Umbilical cord (tissue), 2 donors: Measurements from ENCODE around the gene TMEM178A. TPM values are rescaled to one million over a fixed set of nuclear protein-coding genes. Genes with fewer than 3 reads are reported as not detected.
"Not testable (repeated sequence)": the region's sequence is repeated elsewhere in the genome, so short reads cannot be mapped to it uniquely, and the experiment has no call there.

Experiments
- DNase-seq: peaks from one replicate; pipeline ENCODE4 v3.0.0-alpha.2; 2015; ENCODE audit warnings: low spot score
- total RNA-seq: library from RNA; depleted of rRNA; stranded (reverse); fragments of >200 nt; gene quantifications from one replicate; pipeline ENCODE4 v1.2.3, GENCODE V29; 2014; ENCODE audit warnings: low replicate concordance; ENCODE audit not compliant: insufficient read depth

Gene TMEM178A
- 3.9 TPM for total RNA-seq

DNA sequence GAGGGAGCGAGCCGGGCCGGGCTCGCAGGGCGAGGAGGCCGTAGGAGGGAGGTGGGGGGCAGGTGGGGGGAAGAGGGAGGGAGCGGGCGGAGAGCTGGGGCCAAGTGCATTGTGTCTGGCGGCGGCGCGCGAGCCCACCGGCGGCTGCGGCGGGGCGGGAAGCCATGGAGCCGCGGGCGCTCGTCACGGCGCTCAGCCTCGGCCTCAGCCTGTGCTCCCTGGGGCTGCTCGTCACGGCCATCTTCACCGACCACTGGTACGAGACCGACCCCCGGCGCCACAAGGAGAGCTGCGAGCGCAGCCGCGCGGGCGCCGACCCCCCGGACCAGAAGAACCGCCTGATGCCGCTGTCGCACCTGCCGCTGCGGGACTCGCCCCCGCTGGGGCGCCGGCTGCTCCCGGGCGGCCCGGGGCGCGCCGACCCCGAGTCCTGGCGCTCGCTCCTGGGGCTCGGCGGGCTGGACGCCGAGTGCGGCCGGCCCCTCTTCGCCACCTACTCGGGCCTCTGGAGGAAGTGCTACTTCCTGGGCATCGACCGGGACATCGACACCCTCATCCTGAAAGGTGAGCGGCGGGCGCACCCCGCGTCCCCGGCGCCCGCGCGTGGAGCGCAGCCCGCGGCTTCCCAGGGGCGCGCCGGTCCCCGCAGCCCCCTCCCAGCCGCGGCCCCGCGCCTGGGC lies at the start of gene TMEM178A:
TMEM178A (plus strand) TSS at position 107 of the 680 bp plus-strand sequence; CDS start at position 165, 58 bp downstream.
- no peak for DNase-seq

- no peak for DNase-seq
These were observed 47.5 kb upstream of the TMEM178A start for GRCh38 chr2:39618236-39618635.

DNA sequence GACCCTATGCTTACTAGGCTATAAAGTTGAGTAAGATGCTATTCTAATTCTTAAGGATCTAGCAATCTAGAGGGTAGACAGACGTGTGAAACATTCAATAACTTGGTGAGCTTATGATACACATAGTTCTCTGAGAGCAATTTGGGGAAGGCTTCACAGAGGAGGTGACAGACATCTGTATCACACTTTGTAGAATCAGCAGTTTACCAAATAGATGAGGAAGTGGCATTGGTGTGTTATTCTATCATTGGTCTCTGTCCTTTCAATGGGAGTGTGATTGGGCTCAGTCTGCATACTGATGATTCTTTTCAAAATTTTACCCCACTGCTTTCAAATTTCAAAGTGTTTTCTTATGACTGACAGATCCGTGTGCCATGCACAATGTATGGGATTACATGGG lies 47.0 kb upstream of the TMEM178A start:
- no peak for DNase-seq

DNA sequence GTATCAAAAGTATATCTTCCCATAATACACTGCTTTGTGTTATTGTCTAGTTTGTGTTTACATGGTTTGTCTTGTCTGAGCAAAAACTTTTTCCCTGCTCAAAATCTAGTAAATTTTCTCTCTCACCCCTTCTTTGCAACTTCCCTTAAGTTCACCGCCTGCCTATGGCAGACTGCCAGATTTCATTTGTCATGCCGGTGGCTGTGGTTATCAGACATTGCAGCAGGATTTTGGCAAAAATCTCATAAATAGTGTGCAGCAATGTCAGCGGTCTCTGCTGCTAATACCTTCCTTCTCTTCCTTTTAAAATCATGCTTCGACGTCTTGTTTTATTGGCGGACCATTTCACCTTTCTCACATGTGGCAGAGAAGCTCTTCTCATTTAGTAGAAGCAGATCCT lies 45.6 kb upstream of the TMEM178A start:
- peak; percentile 88 for DNase-seq

- peak; percentile 72 for DNase-seq
These were observed 44.1 kb upstream of the TMEM178A start for GRCh38 chr2:39621596-39621995.

DNA sequence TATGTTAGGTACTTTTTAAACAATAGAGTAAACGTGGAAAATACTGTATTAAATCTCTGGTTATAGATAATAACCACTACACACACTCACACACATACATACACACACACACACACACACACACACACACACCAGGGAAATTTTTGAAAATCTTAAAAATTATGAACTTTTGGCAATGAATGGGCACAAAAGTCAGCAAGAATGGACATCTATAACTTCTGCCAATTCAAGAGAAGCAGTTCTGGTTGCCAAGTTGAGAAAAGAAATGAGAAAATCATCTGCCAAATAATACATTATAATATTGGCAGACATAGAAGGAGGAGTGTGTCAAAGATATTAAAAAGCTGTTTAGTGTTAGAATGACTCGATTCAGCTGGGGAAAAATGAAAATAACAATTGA lies 42.9 kb upstream of the TMEM178A start:
- no peak for DNase-seq

- DNase-seq, result peak; percentile 40
These were observed 41.8 kb upstream of the TMEM178A start for GRCh38 chr2:39623917-39624316.

GRCh38 chr2:39625193-39625926 lies 40.4 kb upstream of the TMEM178A start:
- DNase-seq, result peak; percentile 10

DNA sequence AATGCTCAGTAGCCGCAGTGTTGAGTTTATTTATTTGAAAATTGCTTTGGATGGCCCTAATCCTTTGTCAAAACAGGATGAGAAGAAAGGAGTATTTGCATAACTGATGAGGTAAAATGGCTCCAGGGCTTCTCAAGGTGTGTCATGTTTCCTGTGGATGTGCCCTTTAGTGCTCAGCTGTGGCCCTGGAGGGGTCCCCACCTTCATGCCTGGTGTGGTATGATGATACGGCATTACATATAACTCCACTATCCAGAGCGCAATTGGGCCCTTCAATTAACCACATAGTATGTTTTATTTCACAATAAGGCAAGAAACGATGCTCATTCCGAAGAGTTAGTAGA lies 39.8 kb upstream of the TMEM178A start:
- no peak for DNase-seq

DNA sequence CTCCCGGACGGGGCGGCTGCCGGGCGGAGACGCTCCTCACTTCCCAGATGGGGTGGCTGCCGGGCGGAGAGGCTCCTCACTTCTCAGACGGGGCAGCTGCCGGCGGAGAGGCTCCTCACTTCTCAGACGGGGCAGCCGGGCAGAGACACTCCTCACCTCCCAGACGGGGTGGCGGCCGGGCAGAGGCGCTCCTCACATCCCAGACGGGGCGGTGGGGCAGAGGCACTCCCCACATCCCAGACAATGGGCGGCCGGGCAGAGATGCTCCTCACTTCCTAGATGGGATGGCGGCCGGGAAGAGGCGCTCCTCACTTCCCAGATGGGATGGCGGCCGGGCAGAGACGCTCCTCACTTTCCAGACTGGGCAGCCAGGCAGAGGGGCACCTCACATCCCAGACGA lies 37.4 kb upstream of the TMEM178A start:
- not testable (repeated sequence) for DNase-seq

DNA sequence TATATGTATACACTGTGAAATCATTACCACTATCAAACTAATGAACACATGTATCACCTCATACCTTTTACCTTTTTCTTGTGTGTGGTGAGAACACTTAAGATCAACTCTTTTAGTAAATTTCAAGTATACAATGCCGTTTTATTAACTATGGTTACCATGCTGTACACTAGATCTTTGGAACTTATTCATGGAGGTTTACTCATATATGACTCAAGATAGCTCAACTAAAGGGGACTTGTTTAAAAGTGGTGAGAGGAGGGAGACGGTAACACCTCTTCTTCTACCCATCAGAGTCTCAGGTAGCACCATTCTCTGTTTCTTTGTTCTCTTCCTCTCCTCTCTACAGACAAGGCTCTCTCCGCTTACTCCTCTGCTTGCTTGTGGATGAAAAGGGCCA lies 36.1 kb upstream of the TMEM178A start:
- no peak for DNase-seq

GRCh38 chr2:39631256-39631655 lies 34.5 kb upstream of the TMEM178A start:
- no peak for DNase-seq

- peak; percentile 95 for DNase-seq
These were observed 34.0 kb upstream of the TMEM178A start for GRCh38 chr2:39631718-39632117.

GRCh38 chr2:39632876-39633275 lies 32.8 kb upstream of the TMEM178A start:
- DNase-seq, result no peak

DNA sequence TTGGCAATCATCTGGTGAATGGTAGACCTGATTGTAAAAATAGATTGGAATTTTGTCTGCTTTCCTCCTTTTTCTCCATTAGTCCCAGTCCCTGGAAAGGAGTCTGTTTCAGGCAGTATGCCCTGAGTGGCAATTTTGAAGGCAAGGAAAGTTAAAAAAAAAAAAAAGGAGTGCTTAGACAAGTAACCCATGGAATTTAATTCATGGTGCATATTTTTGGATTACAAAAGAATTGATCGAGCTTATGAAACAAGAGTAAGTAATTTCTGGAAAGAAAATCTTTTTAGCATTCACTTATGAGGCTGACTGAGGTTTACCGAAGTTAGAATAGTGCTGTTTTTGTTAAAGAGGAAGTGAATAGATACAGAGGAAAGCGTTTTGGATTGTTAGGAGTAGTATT lies 29.4 kb upstream of the TMEM178A start:
- no peak for DNase-seq

DNA sequence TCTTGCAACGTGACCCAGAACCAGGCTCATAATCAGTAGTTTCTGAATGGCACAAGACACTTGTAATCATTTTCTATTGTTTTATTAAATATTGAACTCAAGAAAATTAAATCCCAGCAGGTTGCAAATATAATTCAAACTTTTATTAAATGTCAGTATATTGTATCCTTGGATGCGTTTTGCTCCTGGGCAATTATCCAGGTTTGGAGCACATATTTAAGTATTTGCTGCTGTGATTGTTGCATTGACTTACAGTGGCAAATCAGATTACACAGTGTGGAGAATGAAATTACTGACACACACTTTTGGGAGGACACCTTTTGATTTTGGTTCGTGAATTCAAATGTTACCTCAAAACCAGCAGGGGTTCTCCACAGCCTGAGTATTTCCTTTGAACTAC lies 27.1 kb upstream of the TMEM178A start:
- DNase-seq, result no peak

GRCh38 chr2:39640107-39640506 lies 25.6 kb upstream of the TMEM178A start:
- DNase-seq, result no peak

- DNase-seq, result no peak
These were observed 25.0 kb upstream of the TMEM178A start for GRCh38 chr2:39640681-39641080.

- DNase-seq, result no peak
These were observed 24.1 kb upstream of the TMEM178A start for GRCh38 chr2:39641635-39642034.

DNA sequence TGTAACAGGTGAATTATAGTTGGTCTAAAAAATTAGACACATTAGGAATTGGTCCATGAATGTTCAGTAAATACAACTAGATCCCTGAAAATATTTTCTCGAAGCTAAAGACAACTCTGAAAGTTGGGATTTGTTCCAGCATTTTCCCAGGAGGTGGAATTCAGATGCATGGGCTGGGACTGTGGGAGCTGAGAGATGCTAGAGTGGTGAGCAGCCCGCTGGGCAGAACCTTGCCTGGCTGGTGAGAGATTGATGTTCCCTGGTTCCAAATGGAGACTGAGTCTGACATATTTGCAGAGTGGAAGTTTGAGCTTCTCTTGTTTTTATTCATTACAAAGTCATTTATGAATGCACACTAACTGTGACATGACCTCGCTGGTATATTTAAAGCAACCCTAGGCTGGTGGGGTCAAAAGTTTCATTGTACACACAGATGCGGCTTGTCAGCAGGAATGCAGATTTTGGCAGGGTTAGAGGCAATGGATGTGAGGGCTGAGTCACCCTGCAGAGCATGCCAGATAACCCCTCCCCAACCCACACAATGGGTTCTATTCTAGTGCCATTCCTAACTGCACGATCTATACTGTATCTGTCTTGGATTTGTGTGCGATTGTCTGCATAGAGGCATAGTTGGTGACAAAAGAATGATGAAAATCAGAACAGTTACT lies 23.5 kb upstream of the TMEM178A start:
- peak; percentile 56 for DNase-seq

DNA sequence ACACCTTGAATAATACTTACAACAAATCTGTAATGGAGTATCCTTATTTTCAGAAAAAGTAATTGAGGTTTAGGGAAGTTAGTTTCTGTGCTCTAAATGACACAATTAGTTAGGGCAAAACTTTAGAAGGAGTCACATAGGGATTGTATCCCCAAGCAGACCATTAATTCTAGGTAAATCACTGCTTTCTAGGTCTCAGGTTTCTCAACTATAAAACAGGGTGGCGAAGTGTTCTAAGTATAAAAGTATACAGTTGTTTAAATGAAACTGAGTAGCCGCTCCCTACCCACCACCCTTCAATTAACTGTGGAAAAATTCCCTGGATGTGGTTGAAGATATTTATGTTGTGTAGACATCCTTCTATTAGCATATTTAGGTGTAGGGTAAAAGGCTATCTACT lies 19.9 kb upstream of the TMEM178A start:
- no peak for DNase-seq

GRCh38 chr2:39646267-39646666 lies 19.4 kb upstream of the TMEM178A start:
- DNase-seq, result no peak
